ENCODE measurements around the gene SLC7A8.
A peak's percentile ranks its signal among the peaks of the same experiment; 100 is the strongest.
"Not testable (repeated sequence)": the region's sequence is repeated elsewhere in the genome, so short reads cannot be mapped to it uniquely, and the experiment has no call there.

The SLC7A8 gene

DNA sequence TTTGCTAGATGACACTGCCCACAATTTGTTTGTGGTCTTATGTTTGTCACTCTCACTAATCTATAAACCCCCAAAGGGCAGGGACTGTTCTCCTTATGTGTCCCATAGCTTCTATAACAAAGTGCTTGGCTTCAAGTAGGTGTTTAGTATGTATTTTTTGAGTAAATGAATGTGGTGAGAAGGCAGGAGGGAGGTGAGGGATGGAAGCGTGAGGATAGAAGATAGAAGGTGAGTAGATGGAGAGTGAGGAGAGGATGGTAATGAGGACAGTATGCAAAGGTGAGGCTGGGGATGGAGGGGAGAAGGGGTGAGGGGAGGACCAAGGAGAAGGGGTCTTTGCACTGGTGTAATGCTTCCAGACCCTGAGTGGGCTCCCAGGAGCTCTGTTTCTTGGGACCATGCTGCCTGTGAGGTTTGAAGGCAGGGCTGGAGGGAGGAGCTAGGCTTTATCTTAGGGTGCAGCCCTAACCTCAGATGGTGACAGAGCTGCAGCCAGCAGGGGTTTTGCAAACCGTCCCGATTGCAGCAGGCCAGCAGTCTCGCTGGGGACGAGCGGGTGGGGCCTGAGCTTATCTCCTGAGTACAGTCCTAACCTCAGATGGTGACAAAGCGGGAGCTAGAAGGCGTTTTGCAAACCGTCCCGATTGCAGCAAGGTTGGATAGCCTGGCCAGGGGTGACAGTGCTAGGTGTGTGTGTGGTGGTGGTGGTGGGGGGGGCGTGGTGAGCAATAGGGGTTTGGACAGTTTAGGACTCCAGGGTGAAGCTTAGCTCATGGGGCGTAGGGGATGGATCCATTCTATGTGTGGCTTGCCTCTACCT lies 70.9 kb downstream of the SLC7A8 start:
- no peak for DNase-seq

DNA sequence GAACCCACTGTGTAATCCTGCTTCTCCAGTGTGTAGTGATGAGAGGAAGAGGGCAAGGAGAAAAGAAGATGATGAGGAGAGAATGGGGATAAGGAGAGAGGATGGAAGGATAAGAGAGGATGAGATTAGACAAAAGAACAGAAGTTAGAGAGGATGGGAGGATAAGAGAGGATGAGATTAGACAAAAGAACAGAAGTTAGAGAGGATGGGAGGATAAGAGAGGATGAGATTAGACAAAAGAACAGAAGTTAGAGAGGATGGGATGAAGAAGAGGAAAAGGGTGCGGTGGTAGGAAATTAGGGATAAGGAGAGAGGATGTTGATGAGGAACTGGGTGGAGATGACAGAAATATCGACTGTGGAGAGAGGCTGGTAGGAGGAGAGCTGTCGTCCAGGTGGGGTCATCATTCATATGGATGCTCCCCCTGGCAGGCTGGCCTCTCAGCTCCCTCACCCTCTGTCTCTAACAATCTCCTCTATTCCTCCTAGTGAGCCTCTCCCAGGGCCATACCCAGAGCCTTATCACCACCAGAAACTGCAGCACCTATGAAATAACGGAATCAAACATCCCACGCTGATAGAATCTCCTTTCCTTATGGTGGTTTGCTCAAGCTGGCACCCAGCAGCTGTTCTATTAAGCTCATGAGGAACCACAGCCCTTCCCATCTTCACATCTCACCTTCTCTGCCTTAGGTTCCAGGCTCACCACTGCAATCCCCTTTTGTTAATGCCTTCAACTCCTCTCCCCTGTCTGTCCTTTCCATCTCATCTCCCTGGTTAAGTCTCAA lies 72.7 kb downstream of the SLC7A8 start:
- DNase-seq, result no peak

DNA sequence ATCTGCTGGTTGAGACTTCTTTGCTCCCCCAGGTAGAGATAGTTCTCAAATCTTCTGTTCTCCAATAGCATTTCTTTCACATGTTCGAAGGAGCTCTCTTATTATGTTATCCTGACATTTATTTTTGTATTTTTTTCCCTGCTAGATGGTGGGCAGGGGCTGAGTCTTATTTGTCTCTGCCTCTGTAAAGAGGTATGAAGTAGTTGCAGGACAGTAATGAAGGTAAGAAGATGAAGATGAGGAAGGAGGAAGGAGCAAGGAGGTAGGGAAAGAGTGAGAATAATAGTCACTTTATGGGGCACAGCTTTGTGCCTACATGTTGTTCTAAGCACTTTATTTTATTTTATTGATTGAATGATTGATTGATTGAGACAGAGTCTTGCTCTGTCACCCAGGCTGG lies 73.7 kb downstream of the SLC7A8 start:
- no peak for DNase-seq

DNA sequence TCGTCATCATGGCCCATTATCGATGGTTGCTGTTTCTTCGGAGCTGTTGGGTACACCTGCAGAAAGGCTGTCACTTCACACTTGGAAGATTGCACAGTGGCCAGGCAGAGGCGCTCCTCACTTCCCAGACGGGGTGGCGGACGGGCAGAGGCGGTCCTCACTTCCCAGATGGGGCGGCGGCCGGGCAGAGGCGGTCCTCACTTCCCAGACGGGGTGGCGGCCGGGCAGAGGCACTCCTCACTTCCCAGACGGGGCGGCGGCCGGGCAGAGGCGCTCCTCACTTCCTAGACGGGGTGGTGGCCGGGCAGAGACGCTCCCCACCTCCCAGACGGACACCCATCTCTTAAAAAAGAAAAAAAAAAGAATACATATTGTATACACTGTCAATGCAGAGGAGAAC lies 75.3 kb downstream of the SLC7A8 start:
- not testable (repeated sequence) for DNase-seq

DNA sequence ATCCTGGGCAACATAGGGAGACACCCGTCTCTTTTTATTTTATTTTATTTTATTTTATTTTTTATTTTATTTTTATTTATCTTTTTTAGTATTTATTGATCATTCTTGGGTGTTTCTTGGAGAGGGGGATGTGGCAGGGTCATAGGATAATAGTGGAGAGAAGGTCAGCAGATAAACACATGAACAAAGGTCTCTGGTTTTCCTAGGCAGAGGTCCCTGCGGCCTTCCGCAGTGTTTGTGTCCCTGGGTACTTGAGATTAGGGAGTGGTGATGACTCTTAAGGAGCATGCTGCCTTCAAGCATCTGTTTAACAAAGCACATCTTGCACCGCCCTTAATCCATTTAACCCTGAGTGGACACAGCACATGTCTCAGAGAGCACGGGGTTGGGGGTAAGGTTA lies 75.8 kb downstream of the SLC7A8 start:
- DNase-seq, result not testable (repeated sequence)

DNA sequence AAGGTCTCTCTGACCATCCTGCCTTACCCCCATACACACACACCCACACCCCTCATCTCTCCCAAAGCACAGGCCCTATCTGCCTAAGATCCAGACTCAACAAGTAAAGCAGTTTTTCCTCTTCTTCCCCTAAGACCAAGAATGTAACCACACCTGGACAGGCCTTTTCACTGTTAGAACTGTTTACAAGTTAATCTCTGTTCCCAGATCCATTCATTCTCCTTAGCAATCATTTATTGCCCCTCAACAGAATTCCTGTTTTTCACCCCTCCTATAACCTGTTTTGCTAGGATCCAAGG lies 76.8 kb downstream of the SLC7A8 start:
- DNase-seq, result no peak

DNA sequence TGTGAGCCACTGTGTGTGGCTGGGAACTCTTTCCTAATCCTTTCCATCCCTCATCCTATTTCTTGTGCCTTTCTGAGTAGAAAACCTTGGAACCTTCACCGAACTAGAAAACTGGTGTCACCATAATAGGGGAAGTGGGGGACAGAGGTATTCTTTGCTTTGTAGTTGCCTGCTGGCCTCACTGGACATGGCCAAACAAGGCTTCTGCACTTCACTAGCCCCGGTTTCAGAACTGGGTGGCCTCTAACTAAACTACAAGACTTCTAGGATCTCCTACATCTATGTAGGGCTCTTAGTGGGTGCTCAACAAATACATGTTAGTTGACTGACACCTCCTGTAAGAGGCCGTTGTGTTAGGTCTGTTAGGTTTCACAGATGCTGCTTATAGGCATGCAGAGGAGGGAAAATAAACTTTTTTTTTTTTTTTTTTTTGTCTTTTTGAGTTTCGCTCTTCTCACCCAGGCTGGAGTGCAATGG lies 78.1 kb downstream of the SLC7A8 start:
- DNase-seq, result no peak

DNA sequence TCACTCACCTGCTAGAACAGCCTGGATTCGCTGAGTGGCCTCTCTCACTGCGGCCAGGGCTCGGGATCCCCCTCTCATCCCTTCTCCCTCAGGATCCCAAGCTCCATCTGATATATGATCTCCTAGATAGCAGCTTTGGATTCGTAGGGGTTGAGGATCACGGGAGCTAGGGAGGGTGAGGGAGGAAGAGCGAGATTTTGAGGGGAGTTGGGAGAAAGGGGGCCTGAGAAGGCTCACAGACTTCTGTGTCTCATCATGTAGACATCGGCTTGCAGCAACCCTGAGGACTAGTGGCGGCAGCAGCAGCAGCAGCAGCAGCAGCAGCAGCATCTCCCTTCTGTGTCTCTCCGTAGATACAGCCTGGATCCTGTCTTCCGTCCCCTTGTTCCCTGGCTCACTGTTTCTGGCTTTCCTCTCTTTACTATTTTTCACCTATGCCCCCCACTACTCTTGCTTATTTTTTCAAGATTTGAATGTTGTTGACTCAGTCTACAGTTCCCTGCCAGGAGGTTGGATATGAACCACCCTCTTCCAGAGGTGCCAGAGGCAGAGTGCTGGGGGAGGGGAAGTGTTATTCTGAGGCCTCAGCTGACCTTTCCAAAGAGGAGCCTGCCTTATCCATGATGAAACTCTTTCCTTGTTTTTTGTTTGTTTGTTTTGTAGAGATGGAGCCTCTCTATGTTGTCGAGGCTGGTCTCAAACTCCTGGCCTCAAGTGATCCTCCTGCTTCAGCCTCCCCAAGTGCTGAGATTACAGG lies 78.7 kb downstream of the SLC7A8 start, which contains the start of gene CIROP:
CIROP (minus strand) TSS at position 399 of the 757 bp plus-strand sequence; CDS start at position 330, 69 bp downstream.
- no peak for DNase-seq

DNA sequence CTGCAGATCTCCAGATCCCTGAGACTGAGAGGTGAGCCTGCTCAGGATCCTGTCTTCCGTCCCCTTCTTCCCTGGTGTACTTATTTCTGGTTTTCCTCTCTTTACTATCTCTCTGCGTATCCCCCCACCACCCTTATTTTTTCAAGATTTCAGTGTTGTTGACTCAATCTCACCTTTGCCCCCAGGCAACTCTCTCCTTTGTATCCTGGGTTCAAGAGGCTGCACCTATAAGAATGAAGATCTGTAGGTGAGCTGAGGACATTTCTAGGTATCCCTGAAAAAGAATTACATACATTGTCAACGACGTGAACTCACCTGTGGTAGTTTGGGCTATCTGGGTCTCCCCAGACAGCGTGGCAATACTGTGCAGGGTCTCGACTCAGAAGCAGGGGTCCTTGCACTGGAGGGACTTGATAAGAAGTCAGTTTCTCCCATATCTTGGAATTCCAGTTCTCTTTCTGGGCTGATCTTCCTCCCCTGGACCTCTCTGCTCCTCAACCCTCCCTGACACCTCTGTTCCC lies 79.3 kb downstream of the SLC7A8 start:
- DNase-seq, result no peak

DNA sequence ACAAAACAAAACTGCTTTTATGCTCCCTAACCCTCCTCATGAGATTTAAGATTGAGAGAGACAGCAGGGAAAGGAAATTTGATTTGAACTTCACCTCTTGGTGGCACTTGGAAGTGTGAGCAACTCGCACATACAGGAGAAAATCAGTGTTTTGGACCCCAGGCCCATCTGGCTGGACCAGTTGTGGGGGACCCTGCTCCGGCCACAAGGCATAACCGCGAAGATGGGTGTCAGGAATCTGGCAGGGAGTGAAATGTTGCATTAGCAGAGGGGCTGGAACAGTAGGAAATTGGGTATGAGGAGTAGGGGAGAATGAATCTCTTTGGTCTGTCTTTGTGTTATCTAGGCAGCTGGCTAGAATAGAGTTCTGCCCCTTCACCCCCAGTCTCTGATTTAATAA lies 79.9 kb downstream of the SLC7A8 start:
- no peak for DNase-seq

DNA sequence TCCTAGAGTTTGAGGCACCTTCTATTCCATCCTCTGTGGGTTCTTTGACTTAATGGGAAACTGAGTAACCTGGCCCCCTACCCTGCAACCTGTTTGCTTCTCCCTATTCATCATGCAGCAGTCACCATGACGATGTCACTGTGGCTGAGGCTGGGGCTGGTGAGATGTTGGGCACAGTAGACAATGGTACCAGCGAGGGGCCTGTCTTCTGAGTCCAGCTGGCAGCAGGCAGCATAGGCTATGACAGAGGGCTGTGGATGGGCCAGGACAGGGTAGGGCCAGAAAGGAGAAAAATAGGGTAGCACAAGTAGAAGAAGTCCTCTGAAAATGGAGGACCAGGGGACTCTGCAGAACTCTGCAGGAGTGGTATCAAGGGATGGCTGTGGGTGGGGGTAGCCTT lies 80.7 kb downstream of the SLC7A8 start:
- DNase-seq, result no peak

DNA sequence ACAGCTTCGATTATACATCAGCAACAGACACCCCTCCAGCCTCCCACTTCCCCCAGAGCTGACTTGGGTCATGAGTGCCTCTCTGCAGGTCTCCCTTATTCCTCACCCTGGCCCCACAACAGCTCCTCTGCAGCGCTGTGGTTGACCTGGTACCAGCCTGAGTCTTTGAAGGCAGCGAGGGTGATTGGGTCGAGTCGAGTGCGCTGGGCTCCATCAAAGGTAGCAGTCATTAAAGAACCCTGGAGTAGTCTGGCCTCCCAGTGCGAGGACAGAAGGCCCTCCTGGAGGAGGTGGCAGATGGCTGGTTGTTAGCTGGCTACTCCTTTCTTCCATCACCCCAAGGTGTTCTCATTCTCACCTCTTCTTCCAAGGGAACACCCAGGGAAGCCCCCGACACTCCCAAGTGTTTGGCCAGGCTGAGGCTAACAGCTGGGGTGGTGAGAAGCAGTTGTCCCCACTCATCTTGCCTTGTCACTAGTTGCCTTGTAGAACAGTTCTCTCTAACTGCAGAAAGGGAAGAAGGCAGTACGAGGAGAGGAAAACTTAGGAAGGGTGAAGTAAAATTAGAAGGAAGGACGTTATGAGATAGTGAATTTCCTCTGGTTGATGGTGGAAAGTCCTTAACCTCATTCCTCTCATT lies 81.4 kb downstream of the SLC7A8 start:
- DNase-seq, result no peak

DNA sequence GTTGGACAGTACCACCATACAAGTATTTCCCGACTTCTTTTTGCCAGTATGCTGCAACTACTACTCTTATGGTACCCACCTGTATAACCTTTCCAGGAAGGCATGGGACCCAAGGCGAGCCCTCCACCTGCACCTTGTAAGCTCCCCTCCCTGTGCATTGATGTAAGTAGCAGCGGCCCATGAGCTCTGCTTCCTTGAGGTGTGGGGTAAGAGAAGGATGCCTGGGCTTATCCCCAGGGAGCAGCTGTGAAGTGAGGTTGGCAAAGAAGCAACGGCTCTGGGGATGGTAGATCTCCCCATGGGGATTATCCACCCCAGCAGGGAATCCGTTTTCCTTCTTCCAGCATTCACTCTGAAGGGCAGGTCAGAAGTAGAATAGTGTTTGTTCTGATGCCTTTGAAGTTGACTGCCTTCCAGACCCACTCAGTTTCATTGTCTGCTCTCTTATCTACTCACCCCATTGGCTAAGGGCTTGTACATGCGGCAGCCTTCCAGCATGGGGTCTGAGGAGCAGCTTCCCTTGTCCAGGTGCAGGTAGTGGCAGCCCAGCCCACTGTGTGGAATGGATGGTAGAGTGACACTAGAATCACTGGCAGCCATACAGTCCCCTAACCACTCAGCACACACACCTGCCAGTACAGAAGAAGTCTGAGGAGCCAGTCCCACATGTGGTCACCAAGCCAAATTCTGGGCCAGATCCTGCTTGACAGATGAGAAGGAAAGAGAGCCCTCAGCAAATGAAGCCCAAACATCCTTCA lies 82.1 kb downstream of the SLC7A8 start:
- DNase-seq, result no peak

DNA sequence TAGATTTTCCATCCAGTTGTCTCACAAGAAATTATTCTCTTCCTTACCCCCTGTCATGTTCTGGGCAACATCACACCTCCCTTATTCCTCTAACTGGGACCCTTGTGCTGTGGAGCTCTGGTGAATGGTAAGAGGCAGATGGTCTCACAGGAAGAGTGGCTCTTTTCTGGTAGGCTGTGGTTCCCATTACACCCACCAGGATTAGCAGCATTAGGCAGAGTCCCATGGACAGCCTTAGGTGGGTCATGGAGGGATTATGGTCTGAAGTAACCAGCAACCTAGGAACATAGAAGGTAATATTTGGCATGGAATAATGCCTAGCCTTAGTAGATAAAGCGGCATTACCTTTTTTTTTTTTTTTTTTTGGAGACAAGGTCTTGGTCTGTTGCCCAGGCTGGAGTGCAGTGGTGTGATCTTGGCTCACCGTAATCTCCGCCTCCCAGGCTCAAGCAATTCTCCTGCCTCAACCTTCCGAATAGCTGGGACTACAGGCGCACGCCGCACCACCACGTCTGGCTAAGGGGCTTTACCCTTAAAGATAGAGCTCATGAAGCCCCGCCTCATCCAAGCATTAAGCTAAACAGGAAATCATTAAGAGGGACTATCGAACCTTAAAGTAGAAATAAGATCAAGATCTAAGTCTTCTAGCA lies 84.1 kb downstream of the SLC7A8 start:
- DNase-seq, result no peak

DNA sequence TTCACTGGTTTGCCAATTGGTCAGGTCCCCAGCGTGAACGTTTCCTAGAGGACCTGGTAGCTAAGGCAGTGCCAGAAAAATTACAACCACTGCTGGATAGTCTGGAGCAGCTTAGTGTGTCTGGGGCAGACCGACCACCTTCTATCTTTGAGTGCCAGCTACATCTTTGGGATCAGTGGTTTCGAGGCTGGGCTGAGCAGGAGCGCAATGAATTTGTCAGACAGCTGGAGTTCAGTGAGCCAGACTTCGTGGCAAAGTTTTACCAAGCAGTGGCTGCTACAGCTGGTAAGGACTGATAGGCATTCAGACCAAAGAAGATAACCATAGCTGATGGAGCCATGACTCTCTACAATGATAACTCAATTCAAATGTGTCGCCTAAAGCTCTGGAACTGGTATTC lies 85.7 kb downstream of the SLC7A8 start:
- DNase-seq, result no peak

DNA sequence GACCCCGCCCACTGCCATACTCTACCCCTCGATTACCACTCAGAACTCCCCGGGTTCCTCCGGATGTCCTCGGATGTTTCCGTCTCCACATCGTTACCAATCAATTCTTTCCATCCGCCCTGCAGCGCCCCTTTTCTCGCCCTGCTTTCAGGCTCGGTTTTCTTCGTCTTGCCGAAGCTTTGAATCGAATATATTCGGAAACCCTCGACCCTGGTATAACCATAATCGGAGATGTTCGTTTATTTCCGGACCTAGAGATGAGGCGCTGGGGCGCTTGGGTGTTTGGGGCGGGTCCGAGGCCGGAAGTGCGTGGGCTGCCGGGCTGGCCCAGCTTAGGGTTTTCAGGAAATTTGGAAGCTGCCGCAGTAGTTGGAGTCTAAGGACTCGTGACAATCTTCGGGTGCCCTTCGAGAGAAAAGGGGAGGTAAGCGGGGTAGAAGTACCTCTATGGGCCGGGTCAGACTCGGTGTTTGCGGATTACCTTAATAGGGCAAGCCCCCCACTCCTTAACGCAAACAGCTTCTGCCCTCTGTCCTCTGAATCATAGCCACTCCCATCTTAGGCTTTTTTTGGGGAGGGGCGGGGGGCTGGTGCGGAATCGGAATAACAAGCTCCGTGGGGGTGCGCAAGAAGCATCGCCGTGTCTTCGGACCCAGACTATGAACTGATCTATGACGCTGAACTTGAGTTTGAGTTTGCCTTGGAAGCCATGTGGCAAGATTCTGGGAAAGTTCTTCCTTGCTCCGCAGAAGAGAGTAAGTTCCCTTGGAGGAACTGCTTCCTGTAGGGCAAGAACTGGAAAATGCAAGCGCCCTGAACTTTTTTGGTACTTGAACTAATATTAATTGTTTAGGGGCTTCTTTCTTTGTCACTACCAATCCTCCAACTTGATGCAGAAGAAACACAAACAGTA lies 88.0 kb downstream of the SLC7A8 start, which contains the start of gene C14orf119:
C14orf119 (plus strand) TSS at position 310 of the 913 bp plus-strand sequence. CDS start 2,154 bp downstream, outside the sequence.
- DNase-seq, result peak; percentile 98

DNA sequence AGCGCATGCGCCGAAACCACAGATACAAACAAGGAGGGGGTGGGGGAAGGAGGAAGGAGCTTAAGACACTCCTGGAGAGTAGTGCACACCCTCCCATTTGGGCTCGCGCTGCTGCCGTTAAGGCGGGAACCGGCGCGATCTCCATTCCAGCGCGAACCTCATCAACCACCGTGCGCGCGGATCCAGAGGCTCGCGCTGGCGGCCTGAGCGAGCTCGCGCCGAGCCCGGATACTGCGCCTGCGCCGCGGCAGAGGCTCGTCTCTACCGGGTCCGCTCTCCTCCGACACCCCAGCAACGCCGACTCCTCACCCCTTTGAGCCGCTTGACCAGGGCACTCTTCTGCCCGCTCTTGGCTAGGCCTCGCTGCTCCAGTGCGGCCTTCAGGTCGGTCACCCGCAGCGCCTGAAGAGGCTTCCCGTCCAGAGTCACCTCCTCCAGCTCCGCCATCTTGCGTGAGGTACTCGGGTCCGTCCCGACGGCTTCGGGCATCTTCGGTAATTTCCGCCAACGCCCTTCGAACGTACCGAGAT lies 88.7 kb downstream of the SLC7A8 start, which contains the start of gene ACIN1:
ACIN1 (minus strand) TSS at position 471 of the 530 bp plus-strand sequence; CDS start at position 447, 24 bp downstream.
- peak; percentile 59 for DNase-seq

DNA sequence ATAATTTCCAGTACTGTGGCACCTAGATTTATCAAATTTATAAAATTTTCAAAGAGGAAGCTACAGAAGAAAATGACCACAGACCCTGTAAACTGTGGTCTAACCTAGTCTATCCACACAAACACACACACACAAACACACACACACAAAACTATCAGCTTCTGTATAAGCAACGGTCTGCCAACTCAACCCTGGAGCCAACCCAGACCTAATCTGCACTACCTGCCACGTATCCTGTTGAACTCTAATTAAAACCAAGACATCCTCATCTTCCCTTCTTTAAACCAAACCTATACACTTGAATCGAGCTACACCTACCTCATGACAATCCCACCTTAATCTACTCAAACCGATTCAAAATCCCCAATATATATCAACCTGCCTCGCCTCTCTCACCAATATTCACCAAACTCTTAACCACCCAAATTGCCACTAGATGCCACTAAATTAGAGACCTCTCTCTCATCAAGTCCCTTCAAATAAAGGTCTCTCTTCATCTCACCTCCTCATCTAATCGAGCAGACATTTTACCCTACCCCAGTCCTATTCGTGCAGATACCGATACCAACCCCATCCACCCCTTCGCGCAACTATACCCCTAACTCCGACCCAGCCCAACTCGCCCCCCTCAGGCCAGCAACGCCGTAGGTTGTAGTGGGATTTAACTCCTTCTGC lies 89.3 kb downstream of the SLC7A8 start:
- DNase-seq, result no peak

DNA sequence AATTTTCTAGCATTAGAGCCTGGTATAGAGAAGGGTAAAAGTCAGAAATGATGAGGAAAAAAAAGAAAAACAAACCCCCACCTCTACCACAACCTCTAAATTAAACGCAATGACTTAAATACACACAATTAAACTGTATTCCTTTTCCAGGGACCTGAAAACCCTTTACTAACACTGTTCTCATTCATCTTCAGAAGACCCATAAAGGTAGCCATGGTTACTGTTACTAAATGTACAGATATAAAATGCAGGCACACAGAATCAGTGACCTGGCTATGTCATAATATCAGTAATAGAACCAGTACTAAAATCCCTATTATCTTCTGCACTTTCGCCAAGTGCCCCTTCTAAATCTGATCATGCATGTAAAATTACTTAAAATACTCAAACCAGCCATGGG lies 89.9 kb downstream of the SLC7A8 start:
- DNase-seq, result no peak
